GM21529 (cell line): ENCODE measurements around the gene DHDDS.
"Not testable (repeated sequence)": the region's sequence is repeated elsewhere in the genome, so short reads cannot be mapped to it uniquely, and the experiment has no call there.

Source experiments
- ATAC-seq: cut with Tn5 transposase; IDR thresholded peaks from one replicate; pipeline ENCODE4 v1.9.1; 2021; ENCODE audit not compliant: unreplicated experiment

Gene DHDDS

DNA sequence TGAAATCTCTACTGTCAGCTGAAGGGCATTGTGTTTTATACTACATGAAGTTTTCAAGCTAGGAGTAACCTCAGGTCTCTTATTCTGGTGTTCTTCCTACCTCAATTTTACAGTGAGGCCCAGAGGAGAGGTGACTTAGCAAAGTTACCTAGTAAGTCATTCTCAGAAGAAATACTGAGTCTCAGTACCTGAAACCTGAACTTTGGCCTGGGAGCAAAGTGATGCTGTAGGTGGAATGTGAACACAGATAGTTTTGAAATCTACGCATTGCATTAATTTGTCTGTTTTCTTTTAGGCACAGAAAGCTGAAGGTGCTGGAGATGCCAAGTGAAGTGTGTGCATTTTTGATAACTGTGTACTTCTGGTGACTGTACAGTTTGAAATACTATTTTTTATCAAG lies 42.7 kb downstream of the DHDDS start:
- ATAC-seq, result no peak

DNA sequence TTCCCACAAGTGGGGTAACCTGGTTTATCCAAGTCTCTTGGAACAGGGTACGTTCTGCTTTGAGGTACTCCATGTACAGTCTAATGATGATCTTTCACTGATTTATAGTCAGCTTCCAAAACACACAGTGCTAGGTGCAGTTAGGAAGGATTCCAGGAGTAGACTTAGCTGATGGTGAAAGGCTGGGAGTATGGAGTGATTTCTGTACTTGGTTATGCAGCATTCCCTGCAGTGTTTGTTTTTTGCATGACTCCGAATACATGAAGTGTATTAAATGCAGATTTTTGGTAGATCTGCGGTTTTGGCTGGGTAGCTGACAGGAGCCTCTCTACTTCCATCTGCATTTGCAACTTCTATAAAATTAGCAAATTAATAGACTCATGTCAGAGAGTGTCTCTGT lies 43.9 kb downstream of the DHDDS start:
- no peak for ATAC-seq

- ATAC-seq, result no peak
These were observed 44.8 kb downstream of the DHDDS start for GRCh38 chr1:26476958-26477357.

DNA sequence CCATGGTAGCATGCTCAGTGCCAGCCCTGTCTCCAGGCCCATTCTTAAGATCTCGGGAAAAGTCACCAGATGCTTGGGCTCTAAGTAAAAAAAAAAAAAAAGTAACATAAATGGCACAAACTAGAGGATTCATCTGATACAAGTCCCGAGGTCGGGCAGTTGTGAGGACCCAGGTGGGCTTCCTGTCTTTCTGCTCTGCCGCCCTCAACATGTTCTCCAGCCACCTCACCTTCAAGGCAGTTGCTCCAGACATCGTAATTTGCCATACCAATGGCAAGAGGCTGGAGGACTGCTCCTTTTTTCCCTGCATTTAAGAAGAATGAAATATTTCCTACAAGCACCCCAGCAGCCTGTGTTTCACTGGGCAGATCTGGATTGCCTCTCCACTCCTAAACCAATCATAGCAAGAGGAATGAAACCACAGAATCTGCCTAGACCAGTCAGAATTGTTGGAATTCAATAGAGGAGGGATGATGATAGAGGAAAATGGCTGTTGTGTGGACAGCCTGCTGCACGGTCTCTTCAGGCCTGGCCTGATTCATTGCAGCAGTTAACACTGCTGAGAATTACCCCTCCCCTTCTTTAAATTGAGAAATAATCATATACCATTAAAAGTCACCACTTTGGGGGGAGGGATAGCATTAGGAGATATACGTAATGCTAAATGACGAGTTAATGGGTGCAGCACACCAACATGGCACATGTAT lies 45.5 kb downstream of the DHDDS start:
- ATAC-seq, result no peak

DNA sequence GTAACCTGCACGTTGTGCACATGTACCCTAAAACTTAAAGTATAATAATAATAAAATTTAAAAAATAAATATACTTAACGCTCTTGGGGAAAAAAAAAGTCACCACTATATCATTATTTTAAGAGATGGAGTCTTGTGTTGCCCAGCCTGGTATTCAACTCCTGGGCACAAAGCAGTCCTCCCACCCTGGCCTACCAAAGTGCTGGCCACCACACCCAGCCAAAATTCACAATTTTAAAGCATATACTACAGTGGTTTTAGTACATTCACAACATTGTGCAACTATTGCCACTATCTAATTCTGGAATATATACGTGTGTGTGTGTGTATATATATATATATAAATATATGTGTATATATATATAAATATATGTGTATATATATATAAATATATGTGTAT lies 46.0 kb downstream of the DHDDS start:
- ATAC-seq, result no peak

GRCh38 chr1:26478988-26479387 lies 46.9 kb downstream of the DHDDS start:
- ATAC-seq, result no peak

DNA sequence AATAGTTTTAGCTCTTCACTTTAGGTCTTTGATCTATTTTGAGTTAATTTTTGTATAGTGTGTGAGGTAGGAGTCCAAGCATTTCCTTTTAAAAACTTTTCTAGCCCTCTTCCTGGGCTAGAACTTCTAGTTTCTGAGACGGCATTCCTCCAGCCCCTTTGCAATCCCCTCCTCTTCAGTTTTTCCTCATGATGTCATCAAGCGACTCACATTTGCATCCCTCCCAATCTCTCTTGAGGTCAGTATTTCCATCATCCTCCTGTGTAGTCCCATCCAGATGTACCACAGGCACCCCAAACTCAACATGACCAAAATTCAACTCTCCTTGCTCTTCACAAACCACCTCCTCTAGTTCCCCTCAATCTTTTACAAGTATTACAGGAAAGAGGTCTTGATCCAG lies 50.8 kb downstream of the DHDDS start:
- ATAC-seq, result no peak

DNA sequence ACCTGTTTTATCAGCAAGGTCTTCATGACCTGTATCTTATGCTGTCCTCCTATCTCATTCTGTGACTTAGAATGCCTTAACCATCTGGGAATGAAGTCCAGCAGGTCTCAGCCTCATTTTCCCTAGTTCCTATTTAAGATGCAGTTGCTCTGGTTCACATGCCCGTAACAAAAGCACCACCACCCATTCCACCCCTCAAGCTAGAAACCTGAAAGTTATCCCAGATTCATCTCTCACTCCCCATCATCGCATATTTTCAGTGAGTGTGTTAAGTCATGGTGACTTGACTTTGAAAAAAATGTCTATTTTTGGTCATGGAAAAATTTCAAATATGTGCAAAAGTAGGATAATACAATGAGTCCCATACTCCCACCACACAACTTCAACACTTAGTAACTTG lies 51.9 kb downstream of the DHDDS start:
- ATAC-seq, result no peak

GRCh38 chr1:26490155-26490554 lies 58.0 kb downstream of the DHDDS start:
- no peak for ATAC-seq

- ATAC-seq, result no peak
These were observed 61.1 kb downstream of the DHDDS start for GRCh38 chr1:26493267-26493666.

DNA sequence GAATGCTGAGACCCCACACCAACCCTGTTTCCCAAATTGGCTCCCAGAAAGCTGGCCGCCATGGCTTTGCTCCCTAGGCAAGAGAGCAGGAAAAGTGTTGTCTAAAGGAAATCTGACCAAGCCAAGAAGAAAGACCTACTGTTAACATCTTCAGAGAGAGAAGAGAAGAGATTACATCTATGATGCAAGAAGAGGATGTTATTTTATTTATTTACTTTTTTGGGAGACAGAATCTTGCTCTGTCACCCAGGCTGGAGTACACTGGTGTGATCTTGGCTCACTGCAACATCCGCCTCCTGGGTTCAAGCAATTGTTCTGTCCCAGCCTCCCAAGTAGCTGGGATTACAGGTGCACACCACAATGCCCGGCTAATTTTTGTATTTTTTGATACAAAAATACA lies 61.8 kb downstream of the DHDDS start:
- ATAC-seq, result no peak

- ATAC-seq, result no peak
These were observed 64.7 kb downstream of the DHDDS start for GRCh38 chr1:26496861-26497260.

DNA sequence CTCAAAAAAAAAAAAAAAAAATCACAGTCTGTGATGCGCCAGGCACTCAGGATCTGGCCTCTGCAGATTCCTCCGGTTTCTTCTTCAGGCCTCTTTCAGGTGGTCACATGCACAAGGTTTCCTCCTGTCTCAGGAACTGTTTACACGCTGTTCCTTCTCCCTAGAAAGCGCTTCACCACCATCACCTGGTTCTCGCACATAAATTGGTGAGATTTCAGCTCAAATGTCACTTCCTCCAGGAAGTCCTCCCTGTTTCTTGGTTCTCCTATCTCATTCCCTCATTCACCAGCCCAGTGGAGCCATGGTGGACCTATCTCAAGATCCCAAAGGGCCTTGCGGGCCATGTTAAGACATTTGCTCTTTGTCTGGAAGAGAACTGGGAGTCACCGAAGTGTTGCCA lies 66.8 kb downstream of the DHDDS start:
- no peak for ATAC-seq

DNA sequence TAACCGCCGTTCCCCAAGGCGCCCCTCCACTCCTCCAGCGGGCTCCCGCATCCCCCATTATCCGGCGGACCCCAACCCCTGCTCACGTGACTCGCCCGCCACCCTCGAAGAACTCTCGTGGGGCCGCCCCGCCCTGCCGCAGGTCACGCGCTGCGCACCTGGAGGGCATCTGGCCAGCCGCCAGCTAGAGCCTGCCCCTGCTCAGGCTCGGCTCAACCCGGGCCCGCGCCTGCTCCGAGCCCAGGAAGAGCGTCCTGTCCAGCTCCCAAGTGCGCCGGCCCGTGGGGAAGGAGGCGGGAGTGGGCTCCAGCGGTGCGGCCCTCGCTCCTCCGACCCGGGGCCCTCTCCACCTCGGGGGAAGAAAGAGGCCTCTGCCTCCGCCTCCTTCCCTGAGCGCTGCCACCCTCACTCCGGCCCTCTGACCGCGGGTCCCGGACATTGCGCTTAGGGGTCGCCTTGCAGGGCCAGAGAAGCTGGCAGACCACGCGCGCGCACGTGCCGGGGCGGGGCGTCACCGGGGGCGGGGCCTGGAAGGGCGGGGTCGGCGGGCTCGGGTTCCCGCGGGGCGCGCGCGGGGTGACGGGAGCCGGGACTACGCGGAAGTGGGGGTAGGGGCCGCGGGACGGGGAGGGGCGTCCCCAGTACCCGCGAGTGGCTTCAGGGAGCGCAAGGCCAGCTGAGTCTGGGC lies 68.5 kb downstream of the DHDDS start:
- peak; percentile 61 for ATAC-seq

DNA sequence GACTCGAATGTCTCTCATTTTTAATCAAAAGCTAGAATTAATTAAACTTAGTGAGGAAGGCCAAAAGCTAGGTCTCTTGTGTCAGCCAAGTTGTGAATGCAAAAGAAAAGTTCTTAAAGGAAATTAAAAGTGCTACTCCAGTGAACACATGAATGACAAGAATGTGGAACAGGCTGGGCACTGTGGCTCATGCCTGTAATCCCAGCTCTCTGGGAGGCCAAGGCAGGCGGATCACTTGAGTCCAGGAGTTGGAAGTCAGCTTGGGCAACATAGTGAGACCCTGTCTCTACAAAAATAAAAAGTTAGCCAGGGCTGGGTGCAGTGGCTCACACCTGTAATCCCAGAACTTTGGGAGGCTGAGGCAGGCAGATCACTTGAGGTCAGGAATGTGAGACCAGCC lies 78.6 kb downstream of the DHDDS start:
- not testable (repeated sequence) for ATAC-seq

GRCh38 chr1:26515836-26516235 lies 83.7 kb downstream of the DHDDS start:
- not testable (repeated sequence) for ATAC-seq

- ATAC-seq, result no peak
These were observed 85.1 kb downstream of the DHDDS start for GRCh38 chr1:26516987-26517765.

- ATAC-seq, result no peak
These were observed 85.6 kb downstream of the DHDDS start for GRCh38 chr1:26517766-26518049.

DNA sequence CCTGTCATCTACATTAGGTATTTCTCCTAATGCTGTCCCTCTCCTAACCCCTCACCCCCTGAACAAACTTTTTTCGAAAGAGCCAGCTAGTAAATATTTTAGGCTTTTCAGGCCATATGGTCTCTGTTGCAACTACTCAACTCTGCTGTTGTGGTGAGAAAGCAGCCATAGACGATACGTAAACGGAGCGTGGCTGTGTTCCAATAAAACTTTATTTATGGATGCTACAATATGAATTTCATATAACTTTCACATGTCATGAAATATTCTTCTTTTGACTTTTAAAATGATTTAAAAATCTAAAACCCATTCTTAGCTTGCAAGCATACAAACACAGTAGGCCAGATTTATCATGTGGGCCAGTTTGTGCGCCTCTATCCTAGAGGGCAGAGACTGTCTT lies 86.2 kb downstream of the DHDDS start:
- ATAC-seq, result no peak

- no peak for ATAC-seq
These were observed 88.2 kb downstream of the DHDDS start for GRCh38 chr1:26520339-26520738.
